Hindlimb muscle (tissue), 1 donor: ENCODE results near the gene MED29. TPM values are rescaled to one million over a fixed set of nuclear protein-coding genes. Genes with fewer than 3 reads are reported as not detected.

Experiments used
- DNase-seq: peaks from one replicate; pipeline ENCODE4 v3.0.0-alpha.2; 2013
- polyA plus RNA-seq: library from polyadenylated mRNA; unstranded; fragments of 120-200 nt; gene quantifications from one replicate; pipeline ENCODE4 v1.2.1, GENCODE V29; 2013; ENCODE audit not compliant: insufficient read length

MED29 gene
- polyA plus RNA-seq, 1 donor = 25.5 TPM

DNA sequence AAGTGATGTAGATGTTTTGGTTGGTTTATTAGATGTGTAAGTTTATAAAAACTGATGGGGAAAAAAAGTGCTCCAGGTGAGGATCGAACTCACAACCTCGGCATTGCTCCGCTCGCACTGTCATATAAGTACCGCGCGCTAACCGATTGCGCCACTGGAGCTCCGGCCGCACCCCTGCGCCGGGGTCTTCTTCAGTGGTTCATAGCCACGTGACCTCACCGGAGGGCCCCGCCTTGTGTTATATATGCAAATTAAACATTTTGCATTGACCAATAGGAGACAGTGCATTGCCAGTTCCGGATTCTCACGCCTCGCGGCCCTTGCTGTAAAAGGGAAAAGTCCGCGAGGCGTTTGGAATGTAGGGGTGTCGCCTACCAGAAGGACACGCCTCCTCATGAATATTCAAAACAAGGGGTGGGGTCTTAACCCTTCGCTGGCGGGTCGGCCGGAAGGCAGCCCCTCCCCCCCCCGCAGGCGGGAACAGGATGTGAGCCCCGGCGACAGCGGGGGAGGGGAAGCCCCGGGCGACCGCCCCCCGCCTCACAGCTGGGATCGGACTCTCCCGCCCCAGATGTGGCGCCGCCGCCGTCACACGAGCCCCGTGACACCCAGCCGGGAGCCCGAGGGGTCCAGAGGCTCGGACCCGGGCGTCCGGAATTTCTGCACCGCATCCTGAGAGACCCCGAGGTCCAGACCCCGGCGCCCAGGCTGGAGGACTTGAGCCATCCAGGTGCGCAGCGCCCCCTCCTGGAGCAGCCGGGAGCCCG is 21.1 kb downstream of the MED29 start, which contains the start of gene PLEKHG2:
TSS of gene PLEKHG2 (plus strand) at position 570 of the 767 bp plus-strand sequence. CDS start 1,418 bp downstream, outside the sequence.
- peak; percentile 99 for DNase-seq

DNA sequence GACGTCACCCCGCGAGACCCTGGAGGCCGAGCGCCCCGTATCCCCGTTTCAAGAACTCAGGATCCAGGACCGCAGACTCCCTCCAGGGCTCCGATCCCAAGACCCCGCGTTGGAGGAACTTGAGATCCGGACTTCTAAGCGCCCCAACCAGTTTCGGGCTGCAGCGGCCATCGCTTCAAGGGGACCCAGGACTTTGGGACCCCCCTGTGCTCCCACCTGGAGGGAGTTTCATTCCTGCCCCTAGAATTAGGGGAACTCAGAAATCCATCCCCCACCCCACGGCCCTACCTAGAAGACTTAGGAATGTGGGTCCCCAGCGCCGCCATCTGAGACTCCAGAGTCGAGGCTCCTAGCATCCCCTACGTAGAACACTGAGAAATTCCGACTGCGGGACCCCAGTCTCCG is 21.7 kb downstream of the MED29 start:
- no peak for DNase-seq

DNA sequence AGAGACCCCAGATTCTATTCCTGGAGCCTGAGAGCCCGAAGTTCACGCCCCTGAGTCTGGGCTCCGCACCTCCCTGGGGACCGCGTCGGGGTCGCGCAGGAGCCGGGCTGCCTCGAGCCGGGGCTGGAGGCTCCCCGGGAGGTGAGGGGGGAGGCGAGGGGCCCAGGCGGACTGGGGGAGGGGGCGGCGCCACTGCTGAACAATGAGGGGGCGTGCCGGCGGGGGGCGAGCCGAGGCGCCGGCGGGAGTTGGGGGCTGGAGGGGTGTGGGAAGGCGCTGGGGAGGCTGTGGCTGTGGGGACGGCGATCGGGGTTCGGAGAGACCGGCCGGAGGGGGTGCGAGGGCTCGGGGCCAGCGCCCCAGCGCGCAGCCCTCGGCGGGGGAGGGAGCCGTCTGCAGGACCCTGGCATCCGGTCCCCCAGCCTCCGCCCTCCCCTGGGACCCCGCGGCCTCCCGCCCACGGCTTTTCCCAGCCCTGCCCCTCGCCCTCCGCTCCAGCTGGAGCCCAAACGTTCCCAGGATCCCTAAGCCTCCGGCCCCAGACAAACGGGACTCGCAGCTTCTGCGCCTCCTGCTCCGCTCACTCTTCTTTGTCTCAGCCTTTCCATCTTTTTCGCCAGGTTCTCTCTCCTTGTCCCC is 22.2 kb downstream of the MED29 start:
- DNase-seq = peak; percentile 79

DNA sequence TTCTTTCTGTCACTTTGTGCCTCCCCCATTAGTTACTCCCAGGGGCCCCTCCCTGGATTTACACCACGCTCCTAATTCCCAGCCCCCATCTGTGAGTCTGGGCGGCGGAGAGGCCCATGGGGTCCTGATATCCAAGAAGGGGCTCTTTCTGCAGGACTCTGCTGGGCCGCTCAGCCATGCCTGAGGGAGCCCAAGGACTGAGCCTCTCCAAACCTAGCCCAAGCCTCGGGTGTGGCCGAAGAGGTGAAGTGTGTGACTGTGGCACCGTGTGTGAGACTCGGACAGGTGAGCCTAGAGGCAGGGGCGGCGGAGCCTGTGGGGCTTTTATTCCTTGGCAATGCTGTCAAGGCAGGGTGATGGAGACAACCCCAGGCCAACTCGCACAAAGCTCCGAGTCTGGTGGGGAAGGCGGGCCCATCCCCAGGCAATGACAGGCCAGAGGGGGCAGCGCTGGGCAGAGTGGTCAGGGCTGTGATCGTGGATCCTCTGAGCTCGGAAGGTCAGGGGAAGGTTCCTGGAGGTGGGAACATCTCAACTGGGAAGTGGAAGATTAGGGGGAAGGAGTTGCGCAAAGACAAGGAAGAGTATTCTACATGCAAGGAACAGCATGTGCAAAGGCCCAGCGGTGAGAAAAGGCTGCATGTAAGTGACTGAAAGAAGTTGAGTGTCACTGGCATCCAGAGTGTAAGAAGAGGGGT is 22.9 kb downstream of the MED29 start:
- no peak for DNase-seq

DNA sequence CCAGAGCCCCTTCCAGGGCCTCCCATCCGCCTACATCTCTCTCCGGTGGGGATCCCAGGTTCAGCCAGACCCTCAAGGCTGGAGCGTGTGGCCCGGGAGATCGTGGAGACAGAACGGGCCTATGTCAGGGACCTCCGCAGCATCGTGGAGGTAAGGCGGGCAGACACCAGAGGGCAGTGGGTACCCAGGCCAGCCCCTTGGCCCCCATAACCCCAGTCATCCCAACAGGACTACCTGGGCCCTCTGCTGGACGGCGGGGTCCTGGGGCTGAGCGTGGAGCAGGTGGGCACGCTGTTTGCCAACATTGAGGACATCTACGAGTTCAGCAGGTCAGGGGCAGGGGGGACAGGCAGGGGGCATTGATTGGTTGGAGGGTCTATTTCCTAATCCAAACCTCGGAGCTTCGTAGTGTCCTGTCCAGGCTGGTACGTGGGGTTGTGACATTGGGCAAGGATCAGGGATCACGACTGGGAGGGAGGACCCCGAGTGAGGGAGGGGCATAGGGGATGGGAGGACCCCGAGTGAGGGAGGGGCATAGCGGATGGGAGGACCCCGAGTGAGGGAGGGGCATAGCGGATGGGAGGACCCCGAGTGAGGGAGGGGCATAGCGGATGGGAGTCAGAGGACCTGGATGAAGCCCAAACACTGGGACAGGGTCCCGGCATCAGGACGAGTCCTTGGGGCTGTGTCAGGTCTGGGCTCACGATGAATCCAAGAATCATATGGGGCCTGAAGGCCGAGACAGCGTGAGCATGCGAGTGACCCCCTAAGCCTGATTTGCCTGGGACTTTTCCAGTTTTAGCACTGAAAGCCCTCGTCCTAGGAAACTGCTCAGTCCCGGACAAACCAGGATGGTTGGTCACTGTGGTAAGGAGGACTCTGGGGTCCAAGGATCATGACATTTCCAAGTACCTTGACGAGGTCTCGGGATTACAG is 24.2 kb downstream of the MED29 start:
- no peak for DNase-seq

DNA sequence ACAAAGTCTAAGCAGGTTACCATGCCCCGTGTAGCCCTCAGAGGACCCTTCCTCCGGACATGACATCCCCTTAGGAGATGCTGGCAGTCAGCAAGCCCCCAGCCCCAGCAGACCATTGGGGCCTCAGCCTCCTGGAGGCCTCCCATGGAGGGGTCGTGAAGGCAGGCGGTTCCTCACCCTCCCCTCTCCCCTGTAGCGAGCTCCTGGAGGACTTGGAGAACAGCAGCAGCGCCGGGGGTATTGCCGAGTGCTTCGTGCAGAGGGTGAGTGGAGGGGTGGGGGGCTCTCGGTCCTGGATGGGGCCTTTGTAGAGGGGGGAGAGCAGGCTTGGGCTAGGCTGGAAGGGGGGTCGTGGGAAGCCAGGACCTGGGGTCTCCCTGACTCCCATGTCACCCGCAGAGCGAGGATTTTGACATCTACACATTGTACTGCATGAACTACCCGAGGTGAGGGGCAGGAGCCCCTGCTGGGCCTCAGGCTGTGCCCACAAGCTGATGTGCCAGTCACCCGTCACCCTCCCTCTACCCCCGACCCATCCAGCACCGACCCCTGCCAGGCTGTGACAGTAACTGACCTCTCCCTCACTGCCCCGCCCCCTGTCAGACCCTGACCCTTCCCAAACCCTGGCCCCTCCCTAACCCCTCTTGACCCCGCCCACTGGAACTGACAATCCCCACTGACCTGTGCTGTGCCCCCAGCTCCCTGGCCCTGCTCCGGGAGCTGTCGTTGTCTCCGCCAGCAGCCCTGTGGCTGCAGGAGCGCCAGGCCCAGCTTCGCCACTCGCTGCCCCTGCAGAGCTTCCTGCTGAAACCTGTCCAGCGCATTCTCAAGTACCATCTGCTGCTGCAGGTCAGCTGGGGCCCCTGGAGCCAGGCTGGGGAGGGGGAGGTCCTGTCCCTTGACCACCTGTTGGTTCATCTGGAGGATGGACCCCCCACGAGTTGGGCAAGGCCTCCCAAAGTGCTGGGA is 25.3 kb downstream of the MED29 start:
- no peak for DNase-seq

DNA sequence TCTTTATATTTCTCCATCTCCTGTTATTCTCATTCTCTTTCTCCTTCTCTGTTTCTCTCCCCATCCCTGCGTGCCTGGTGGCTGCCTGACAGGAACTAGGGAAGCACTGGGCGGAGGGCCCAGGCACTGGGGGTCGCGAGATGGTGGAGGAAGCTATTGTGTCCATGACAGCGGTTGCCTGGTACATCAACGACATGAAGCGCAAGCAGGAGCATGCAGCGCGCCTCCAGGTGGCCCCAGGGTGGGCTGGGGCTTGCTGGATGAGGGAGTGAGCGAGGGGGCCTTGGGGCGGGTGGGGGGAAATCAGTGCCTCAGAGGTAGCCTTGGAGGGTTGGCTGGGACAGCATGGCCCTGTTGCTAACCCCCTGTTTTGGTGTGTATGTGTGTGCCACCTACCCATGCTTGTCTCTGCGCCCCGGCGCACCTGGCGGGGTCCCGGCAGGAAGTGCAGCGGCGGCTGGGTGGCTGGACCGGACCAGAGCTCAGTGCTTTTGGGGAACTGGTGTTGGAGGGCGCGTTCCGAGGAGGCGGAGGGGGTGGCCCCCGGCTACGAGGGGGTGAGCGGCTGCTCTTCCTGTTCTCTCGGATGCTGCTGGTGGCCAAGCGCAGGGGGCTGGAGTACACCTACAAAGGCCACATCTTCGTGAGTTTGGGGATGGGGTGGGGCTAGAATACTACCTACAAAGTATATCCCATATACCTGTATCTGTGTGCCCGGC is 26.4 kb downstream of the MED29 start:
- DNase-seq = no peak

DNA sequence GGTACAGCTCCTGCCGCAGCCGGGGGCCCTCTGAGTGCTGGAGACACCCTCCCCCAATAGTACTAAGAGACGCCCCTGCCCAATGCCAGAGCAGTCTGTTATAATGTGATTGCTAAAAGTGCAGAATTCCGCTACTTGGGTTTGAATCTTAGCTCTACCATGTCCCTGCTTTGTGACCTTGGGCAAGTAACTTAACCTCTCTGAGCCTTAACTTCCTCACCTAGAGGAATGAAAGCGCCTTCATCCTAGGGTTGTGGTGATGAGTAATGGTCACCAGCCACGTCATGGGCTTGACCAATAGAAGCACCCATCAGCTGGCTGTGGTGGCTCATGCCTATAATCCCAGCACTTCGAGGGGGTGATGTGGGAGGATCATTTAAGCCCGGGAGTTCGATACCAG is 27.8 kb downstream of the MED29 start:
- no peak for DNase-seq

DNA sequence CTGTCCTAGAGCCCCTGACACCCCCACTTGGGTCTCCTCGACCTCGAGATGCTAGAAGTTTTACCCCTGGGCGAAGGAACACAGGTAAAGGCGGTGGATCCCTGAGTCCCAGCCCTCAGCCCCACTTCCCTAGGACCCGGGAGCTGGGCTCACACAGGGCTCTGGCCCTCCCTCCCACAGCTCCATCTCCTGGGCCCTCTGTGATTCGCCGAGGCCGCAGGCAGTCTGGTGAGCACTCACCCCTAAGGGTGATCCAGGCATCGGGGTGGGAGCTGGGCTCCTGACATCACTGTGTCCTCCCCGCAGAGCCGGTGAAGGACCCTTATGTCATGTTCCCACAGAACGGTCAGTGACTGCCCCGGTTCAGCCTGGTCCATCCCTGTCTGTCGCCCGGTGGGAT is 29.6 kb downstream of the MED29 start:
- DNase-seq = no peak

DNA sequence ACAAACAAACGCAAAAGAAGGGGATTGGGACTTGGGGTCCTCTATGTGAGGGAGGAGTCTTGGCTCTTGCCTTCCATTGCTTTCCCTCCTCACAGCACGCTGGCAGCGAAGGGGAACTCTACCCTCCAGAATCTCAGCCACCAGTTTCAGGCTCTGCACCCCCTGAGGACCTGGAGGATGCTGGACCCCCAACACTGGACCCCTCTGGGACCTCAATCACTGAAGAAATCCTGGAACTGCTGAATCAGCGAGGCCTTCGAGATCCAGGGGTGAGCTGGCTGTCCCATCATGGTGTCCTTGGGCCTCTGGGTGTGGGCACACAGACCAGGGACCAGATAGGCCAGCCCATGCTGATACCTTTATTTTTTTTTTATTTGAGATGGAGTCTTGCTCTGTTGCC is 30.8 kb downstream of the MED29 start:
- DNase-seq = no peak

DNA sequence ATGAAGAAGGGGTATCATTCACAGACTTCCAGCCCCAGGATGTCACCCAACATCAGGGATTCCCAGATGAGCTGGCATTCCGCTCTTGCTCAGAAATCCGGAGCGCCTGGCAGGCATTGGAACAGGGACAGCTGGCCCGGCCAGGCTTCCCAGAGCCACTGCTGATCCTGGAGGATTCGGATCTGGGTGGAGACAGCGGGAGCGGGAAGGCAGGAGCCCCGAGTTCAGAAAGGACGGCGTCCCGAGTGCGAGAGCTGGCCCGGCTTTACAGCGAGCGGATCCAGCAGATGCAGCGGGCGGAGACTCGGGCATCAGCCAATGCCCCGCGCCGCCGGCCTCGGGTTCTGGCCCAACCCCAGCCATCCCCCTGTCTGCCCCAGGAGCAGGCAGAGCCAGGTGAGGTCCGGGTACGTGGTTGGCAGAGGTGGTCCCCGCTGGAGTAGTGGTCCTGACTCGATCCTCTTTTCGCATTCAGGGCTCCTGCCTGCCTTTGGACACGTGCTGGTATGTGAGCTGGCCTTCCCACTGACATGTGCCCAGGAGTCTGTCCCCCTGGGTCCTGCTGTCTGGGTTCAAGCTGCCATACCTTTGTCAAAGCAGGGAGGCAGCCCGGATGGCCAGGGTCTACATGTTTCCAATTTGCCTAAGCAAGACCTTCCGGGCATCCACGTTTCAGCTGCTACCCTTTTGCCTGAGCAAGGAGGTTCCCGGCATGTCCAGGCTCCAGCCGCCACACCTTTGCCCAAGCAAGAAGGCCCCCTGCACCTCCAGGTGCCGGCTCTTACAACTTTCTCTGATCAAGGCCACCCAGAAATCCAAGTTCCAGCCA is 32.3 kb downstream of the MED29 start:
- no peak for DNase-seq

DNA sequence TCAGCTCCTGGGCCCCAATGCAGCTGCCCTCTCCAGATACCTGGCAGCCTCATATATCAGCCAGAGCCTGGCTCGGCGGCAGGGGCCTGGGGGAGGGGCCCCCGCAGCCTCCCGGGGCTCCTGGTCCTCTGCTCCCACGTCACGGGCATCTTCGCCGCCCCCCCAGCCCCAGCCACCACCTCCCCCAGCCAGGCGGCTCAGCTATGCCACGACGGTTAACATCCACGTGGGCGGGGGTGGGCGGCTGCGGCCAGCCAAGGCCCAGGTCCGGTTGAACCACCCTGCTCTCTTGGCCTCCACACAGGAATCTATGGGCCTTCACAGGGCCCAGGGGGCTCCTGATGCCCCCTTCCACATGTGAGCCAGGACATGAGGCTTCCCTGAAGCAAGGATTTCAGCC is 33.8 kb downstream of the MED29 start:
- no peak for DNase-seq

DNA sequence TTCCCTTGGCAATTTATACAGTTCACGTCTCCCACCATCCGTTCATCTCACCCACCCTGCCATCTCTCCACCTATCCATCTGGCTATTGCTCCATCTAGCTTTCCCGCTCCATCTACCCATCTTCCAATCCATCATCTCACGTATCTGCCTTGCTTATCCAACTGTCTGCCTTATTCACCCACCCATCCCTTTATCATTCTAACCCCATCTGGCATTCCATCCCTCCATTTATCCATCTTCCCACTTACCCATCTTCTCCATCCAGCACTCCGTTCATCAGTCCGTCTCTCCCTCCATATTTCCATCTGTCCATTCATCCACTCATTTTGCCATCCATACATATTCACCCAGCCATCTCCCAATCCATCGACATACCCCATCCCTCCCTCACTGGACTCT is 34.6 kb downstream of the MED29 start:
- no peak for DNase-seq

DNA sequence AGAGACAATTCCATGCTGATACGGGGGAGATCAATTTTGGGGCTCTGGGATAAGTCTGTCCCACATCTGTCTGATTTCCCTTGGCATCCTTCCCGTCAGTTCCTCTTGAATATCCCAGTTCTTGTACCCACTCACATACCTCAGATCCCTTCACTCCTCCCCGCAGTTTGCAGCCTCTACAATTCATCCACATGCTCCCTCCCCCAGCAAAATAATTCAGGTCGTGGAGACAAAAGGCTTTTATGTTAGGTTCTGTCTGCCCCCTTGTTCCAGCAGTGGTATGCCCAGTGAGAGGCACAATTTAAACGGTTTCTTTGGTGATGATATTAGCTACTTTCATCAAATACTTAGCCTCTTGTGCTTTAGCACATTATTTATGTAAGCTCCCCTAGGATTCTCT is 35.0 kb downstream of the MED29 start:
- DNase-seq = no peak

DNA sequence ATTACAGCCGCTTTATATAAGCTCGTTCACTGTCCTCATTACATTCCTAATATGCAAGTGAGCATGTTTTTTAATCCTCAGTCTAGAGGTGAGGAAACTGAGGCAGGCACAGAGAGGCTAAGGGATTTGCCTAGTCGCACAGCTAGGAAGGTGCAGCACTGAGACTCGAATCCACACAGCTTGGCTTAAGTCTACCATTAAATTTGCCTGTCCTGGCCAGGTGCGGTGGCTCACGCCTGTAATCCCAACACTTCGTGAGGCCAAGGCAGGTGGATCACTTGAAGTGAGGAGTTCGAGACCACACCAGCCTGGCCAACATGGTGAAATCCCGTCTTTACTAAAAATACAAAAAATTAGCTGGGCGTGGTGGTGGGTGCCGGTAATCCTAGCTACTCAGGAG is 36.5 kb downstream of the MED29 start:
- DNase-seq = no peak

DNA sequence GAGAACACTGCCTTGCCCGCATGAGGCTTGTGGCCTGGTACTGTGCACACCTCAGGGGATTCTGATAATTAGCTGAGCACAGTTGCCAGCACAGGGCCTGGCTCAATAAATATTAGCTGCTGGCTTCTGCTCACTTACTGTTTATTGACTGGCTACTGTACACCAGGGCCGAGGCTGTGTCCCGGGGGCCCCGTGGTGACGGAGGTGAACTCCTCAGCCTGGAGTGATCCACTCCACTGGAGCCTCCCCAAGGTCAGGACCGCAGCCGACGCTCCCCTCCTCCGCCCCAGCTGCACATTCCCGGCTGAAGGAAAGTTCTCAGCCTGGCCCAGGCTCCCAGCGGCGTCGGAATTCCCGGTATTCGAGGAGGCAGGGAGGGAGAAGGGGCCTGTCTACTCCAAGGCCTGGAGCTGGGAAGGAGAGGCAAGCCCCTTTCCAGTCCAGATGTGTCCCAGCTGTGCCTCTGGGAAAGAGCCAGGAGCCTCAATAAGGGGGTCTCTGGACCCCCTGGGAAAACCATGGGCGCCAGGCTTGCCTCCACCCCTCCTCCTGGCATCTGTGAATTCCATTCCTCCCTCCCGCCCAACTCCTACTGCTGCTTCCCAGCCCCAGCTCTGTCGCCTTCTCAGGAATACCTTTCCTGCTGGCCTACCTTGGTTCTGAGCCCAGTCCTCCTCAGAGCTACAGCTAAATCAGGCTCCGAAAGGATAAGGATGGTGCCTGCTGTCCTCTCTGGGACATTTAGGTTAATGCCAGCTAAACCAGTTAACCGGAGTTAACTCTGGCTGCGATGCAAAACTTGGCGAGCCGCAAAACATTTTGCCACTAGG is 37.3 kb downstream of the MED29 start:
- peak; percentile 74 for DNase-seq

DNA sequence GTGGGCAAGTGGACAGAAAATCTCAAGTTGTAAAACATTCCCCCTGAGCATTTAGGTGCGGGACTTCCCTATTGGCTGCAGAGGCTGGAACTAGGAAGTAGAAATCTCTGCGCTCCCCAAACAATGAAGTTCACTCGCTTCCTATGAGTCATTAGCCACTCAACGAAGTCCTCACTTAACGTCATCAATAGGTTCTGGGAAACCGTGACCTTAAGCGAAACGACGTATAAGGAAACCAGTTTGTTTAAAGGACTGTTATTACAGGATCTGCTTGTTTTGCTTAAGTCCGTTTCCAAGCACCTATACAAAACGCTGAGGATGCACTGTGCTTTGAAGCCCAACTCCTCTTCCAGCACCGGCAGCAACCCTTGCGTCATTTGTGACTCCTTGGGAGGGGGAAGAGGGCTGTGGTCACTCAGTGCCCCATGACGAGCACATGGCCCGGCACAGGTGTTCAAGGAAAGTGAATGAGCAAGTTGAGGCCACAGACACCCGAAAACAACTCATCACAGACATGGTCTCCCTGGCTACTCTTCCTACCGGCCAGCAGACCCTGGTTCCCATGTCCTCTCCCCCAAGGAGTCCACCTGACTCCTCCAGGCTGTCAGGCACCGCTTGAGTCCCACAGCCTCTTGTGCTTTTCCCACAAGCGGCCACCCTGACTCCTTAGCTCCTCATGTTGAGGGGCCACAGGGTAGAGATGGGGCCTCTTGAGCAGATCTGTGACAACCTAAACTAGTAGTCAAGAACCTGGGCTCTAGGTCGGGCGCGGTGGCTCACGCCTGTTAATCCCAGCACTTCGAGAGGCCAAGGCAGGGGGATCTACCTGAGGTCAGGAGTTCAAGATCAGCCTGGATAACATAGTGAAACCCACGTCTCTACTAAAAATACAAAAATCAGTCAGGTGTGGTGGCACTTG is 39.8 kb downstream of the MED29 start:
- DNase-seq = no peak

DNA sequence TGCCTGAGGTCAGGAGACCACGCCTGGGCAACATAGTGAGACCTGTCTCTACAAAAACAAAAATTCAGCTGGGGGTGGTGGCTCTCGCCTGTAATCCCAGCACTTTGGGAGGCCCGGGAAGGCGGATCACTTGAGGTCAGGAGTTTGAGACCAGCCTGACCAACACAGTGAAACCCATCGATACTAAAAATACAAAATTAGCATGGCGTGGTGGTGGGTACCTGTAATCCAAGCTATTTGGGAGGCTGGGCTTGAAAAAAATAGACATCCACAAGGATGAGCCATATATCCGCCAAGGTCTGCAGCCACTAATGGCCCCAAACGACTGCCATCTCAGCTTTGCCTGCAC is 41.5 kb downstream of the MED29 start:
- DNase-seq = no peak
